ENCODE measurements around the gene FAH. TPM values are rescaled to one million over a fixed set of nuclear protein-coding genes. Genes with fewer than 3 reads are reported as not detected.

Gene FAH
- total and polyA plus RNA-seq, 10 of the 15 experiments (the other 5 are each of a cell fraction or from before 2014, with no cell fraction given) = 36.3 to 121 (median 62.0) TPM

DNA sequence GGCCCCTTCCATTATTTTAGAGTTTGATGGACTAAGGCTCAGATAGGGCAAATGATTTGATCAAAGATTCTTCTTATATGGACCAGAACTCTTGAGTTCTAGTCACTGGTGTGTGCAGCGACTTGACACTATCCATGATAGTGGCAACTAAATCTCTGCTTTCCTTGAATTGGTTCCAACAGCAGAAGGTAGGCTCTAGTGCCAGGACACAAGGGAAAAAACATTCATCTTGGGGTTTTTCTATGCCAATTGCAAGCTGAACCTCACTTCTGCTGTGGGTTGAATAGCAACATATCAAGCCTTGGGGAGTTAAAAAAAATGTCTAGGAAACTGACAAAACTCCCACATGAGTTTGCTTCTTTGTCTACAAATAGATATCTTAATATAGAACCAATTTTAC lies 64.1 kb downstream of the FAH start:
- Histone ChIP-seq H3K9me3 (replicated peaks; ENCODE audit: control insufficient read depth, insufficient read depth, low read length) (no peaks in the 10 kb centered on the region), H3K9ac (ENCODE audit: control insufficient read depth, insufficient read depth, low read length) (no peak overlapping the region), H4K20me1 (ENCODE audit: control insufficient read depth, insufficient read depth) (no peaks in the 10 kb centered on the region), H3K79me2 (ENCODE audit: control insufficient read depth, insufficient read depth, low read length) (no peaks in the 10 kb centered on the region), H2AFZ (ENCODE audit: control insufficient read depth, low read depth, low read length) (no peak overlapping the region), H3K4me2 (ENCODE audit: control insufficient read depth, insufficient read depth) (no peak overlapping the region), H3K27me3 (replicated peaks in 1 of 2; ENCODE audit: control insufficient read depth in 2 of 2, insufficient read depth in 2 of 2, low read length in 1 of 2) (no peaks in the 10 kb centered on the region; a peak in 1 of 4 replicates), H3K36me3 (ENCODE audit: control insufficient read depth in 2 of 2, insufficient read depth in 2 of 2, low read length in 1 of 2) (no peaks in the 10 kb centered on the region), H3K4me3 (no peak overlapping the region), H3K27ac (ENCODE audit: control insufficient read depth, insufficient read depth) (no peak overlapping the region), H3K4me1 (ENCODE audit: control insufficient read depth, insufficient read depth, low read length) (no peaks in the 10 kb centered on the region)
- no TSS peak for BruUV-seq (replicated peaks)
- WGBS (ENCODE audit: insufficient coverage, insufficient replicate concordance, low lambda C conversion rate, missing lambda C conversion rate) = 0% methylated on average over 1 of the region's 1 CpG
- ChIA-PET CTCF (interaction anchor here (1.7 kb wide), 1 partner anchor 21 kb away, joined by 4 read pairs; no protein-coding TSS in a partner anchor), POLR2A (no interaction called here), RAD21 (ENCODE audit: unreplicated experiment) (no interaction called here), SMC1A (ENCODE audit: uncharacterized antibody, unreplicated experiment) (no interaction called here)
- DNase-seq (ENCODE audit: low read depth, low spot score) (no peak), ATAC-seq (no peak), FAIRE-seq (no peak)
- TF ChIP-seq, protein P1, sequence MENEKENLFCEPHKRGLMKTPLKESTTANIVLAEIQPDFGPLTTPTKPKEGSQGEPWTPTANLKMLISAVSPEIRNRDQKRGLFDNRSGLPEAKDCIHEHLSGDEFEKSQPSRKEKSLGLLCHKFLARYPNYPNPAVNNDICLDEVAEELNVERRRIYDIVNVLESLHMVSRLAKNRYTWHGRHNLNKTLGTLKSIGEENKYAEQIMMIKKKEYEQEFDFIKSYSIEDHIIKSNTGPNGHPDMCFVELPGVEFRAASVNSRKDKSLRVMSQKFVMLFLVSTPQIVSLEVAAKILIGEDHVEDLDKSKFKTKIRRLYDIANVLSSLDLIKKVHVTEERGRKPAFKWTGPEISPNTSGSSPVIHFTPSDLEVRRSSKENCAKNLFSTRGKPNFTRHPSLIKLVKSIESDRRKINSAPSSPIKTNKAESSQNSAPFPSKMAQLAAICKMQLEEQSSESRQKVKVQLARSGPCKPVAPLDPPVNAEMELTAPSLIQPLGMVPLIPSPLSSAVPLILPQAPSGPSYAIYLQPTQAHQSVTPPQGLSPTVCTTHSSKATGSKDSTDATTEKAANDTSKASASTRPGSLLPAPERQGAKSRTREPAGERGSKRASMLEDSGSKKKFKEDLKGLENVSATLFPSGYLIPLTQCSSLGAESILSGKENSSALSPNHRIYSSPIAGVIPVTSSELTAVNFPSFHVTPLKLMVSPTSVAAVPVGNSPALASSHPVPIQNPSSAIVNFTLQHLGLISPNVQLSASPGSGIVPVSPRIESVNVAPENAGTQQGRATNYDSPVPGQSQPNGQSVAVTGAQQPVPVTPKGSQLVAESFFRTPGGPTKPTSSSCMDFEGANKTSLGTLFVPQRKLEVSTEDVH (IDR thresholded peaks at IDR 0.05; ENCODE audit: low read depth, partially characterized antibody) = no peak
- TF ChIP-seq IKZF2 (IDR thresholded peaks at IDR 0.05) = no peak
- no peak for TF ChIP-seq CHD4 (IDR thresholded peaks at IDR 0.05)
- no peak for TF ChIP-seq PAX8 (IDR thresholded peaks at IDR 0.05)
- TF ChIP-seq CHD2 (IDR thresholded peaks at IDR 0.05; ENCODE audit: borderline replicate concordance, low read depth, low read length) = no peak
- in situ Hi-C loops (cut with MboI) = no loop called here
- intact Hi-C loops (cut with micrococcal nuclease; ENCODE audit: unreplicated experiment) = no loop called here
